Measurements from ENCODE around the gene PRKCD. TPM values are rescaled to one million over a fixed set of nuclear protein-coding genes. Genes with fewer than 3 reads are reported as not detected.

Gene PRKCD
- total RNA-seq, 2 experiments from 2014 or later: 22.0 to 26.5 TPM

DNA sequence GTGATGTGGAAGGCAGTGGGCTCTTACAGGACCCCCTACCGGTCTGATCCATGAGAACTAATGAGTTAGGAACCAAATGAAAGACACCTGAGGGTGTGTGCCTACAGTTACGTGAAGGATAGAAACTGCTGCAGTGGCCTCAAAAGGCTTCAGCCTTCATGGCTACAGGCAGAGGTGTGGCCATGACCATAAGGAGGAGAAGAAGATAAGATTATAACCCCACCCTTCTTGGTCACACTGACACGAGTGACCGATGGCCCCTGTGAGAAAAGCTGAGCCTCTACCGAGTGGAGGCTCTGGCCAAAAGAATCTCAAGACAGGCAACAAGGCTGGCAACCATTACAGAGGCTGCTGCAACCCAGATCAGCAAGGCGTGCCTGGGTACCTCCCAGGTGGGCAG is 37.1 kb upstream of the PRKCD start:
- H3K27me3 Mint-ChIP-seq: no peaks in the 10 kb centered on the region
- H3K4me1 Mint-ChIP-seq: peaks cover 8% of the 10 kb centered on the region
- POLR2A ChIA-PET: no interaction called here
- no peak overlapping the region for H3K4me3 Mint-ChIP-seq
- H3K27ac Mint-ChIP-seq: no peak overlapping the region
- CTCF ChIA-PET: interaction anchor here (0.7 to 2.1 kb wide), 2 partner anchors 11 to 18 kb away, joined by 3 to 8 read pairs; no protein-coding TSS in a partner anchor
- ATAC-seq: no peak
- intact Hi-C loops (cut with DNase I, micrococcal nuclease): no loop called here
- peaks cover 53% of the 10 kb centered on the region for H3K36me3 Mint-ChIP-seq (ENCODE audit: low read depth)
- H3K9me3 Mint-ChIP-seq (ENCODE audit: low read depth): no peaks in the 10 kb centered on the region
- no peak for DNase-seq

DNA sequence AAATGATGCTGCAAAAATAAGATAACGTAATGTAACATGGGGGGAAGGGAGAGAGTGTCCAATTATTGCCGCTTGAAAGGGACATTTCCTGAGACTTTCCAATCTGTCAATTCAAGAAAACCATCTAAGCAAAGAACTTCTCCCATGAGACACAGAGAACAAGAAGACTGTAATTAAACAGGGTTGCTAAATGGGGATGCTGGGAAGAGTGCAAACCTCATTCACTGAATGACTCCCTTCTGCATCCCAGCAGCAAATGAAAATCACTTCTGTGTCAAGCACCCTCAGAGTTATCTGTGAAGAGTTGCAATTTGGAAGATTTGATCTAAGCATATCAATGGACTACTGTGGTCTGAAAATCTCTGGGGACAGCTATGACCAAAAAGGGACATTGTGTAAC is 34.4 kb upstream of the PRKCD start:
- no peaks in the 10 kb centered on the region for H3K9me3 Mint-ChIP-seq (ENCODE audit: low read depth)
- H3K4me3 Mint-ChIP-seq: no peak overlapping the region
- intact Hi-C loops (cut with DNase I, micrococcal nuclease): no loop called here
- peaks cover 40% of the 10 kb centered on the region for H3K36me3 Mint-ChIP-seq (ENCODE audit: low read depth)
- no peaks in the 10 kb centered on the region for H3K27me3 Mint-ChIP-seq
- no peak for DNase-seq
- H3K4me1 Mint-ChIP-seq: peaks cover 22% of the 10 kb centered on the region
- ChIA-PET POLR2A (interaction anchor here (1.0 kb wide), 1 partner anchor 219 kb away, joined by 3 read pairs; no protein-coding TSS in a partner anchor), CTCF (interaction anchor here (5.9 kb wide), 1 partner anchor 10 kb away, joined by 38 read pairs; no protein-coding TSS in a partner anchor)
- no peak for ATAC-seq
- no peak overlapping the region for H3K27ac Mint-ChIP-seq

DNA sequence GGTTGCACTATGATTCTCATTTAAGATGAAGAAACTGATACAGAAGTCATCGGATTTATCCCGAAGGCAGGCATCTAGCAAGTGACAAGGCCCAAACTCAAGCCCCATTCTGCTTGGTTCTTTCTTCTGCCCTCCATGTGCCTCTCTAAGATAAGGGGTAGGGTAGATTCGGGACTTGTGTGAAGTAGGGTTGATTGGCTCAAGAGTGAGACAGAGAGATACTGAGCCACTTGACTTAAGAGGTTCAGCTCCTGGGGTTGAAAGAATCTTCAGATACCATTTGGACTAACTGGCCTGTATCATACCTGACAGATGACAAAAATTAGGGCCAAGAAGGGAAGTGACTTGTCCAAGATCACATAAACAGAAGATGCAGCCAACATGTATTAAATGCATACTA is 31.7 kb upstream of the PRKCD start:
- intact Hi-C loops (cut with DNase I, micrococcal nuclease): no loop called here

DNA sequence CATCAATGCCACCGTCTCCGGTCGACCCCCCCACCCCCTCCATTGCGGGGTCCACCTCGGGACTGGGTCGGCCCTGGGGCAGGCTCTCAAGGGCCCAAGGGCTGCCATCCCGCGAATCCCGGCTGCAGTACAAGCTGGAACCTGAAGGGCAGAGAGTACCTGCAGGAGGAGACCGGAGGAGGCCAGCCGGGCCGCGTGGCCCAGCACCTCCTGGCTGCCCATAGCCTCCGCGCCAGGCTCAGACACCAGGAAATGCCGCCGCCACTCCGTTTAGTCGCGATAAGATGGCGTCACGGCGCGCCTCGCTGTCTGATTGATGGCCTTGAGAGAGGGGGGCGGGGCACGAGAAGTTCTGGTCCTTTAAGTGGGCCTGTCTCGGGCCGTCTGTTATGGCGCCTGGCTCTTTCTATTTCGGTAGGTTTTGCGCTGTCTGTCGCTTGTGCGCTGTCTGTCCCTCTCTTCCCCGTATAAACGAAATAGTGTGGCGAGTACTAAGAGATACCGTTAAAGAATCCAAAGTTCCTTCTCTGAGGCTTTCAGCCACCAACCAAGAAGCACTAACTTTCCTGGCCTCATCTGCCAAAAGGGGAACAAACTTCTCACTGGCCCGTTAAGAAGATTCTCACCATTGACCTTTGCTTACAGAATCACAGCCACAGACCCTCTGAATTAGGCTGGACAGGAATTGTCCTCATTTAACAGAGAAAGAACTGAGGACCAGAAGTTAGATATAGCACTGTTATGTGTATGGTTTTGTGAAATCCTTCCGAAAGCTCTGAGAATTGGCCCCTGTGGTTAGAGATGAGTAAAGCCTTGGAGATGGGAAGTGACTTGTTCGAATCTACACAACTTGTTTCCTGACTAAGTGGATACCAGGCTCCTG is 30.6 kb upstream of the PRKCD start, which contains the start of gene RFT1:
TSS of gene RFT1 (minus strand) at position 257 of the 883 bp plus-strand sequence. CDS start at position 222, 35 bp downstream.
- peak; percentile 93 for ATAC-seq
- POLR2A ChIA-PET: interaction anchor here (0.6 to 0.7 kb wide), 2 partner anchors 18 to 21 kb away, joined by 3 read pairs; no protein-coding TSS in a partner anchor
- Mint-ChIP-seq H3K27ac (peak within 1 kb of the TSS; percentile 95), H3K9me3 (ENCODE audit: low read depth) (no peaks in the 10 kb centered on the region), H3K27me3 (no peaks in the 10 kb centered on the region), H3K36me3 (ENCODE audit: low read depth) (peaks cover 13% of the 10 kb centered on the region), H3K4me1 (peaks cover 22% of the 10 kb centered on the region), H3K4me3 (peak within 1 kb of the TSS; percentile 98)
- CTCF ChIA-PET: interaction anchor here (0.7 to 5.9 kb wide), 9 partner anchors 11 to 66 kb away, joined by 3 to 38 read pairs (median 4); no protein-coding TSS in a partner anchor
- peak; percentile 99 for DNase-seq
- intact Hi-C loops (cut with DNase I, micrococcal nuclease): loop anchor here (1.0 to 10.0 kb wide), 9 partner anchors 16 to 754 kb away; partner anchors contain the start of genes PRKCD (in 2 of the 2), ACTR8 (in 1 of the 2), DCP1A (in 1 of the 2) and STIMATE (in 1 of the 2)

More for the DNA sequence above, 31.7 kb upstream of the PRKCD start:
- Mint-ChIP-seq H3K4me1 (peaks cover 22% of the 10 kb centered on the region), H3K4me3 (peak overlapping the region; percentile 98), H3K27ac (peak overlapping the region; percentile 95), H3K9me3 (ENCODE audit: low read depth) (no peaks in the 10 kb centered on the region), H3K27me3 (no peaks in the 10 kb centered on the region), H3K36me3 (ENCODE audit: low read depth) (peaks cover 21% of the 10 kb centered on the region)
- CTCF ChIA-PET: interaction anchor here (0.5 to 5.9 kb wide), 8 partner anchors 10 to 92 kb away, joined by 3 to 38 read pairs (median 4); no protein-coding TSS in a partner anchor
- DNase-seq (no peak), ATAC-seq (no peak)
- POLR2A ChIA-PET: interaction anchor here (1.1 kb wide), 1 partner anchor 31 kb away, joined by 3 read pairs; no protein-coding TSS in a partner anchor

DNA sequence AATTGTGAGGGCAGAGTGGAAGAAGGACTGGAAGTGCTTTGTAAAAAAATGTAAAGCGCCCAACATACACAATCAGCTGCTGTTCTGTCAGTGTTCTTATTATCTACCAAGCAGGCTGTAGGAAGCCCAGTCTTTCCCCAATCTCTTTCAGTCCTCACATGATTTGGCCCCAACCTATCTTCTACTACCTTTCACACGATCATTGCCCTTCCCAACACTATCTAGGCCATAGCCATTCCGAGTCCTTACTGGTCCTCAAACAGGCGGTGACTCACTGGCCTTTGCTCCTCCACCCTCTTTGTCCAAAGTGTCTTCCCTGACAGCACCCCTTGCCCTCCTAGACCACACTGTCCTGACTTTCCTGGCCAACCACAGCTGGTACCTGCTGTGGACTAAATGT is 29.9 kb upstream of the PRKCD start:
- intact Hi-C loops (cut with DNase I, micrococcal nuclease): loop anchor here (2.0 to 10.0 kb wide), 3 partner anchors 28 to 754 kb away; partner anchors contain the start of genes ACTR8 (in 1 of the 2) and PRKCD (in 1 of the 2)
- POLR2A ChIA-PET: interaction anchor here (0.6 to 0.7 kb wide), 2 partner anchors 19 to 22 kb away, joined by 3 read pairs; no protein-coding TSS in a partner anchor
- Mint-ChIP-seq H3K9me3 (ENCODE audit: low read depth) (no peaks in the 10 kb centered on the region), H3K27me3 (no peaks in the 10 kb centered on the region), H3K4me3 (peak overlapping the region; percentile 98), H3K4me1 (peaks cover 22% of the 10 kb centered on the region), H3K36me3 (ENCODE audit: low read depth) (peaks cover 8% of the 10 kb centered on the region), H3K27ac (peak overlapping the region; percentile 95)
- CTCF ChIA-PET: interaction anchor here (0.7 to 5.9 kb wide), 8 partner anchors 11 to 70 kb away, joined by 3 to 38 read pairs (median 5); no protein-coding TSS in a partner anchor
- ATAC-seq: no peak
- no peak for DNase-seq

DNA sequence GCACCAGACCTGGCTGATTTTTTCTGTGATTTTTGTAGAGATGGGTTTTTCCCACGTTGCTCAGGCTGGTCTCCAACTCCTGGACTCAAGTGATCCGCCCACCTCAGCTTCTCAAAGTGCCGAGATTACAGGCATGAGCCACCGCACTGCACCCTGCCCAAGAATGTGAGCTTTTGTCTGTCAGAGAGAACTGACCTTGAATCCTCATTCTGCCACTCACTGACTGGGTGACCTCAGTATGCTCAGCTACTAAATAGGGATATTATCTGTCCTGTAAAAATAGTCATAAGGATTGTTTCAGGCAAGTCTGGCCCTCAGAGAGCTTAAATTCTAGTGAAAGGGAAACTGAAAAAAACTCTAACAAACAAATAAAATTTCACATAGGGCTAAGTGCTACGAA is 28.7 kb upstream of the PRKCD start:
- ATAC-seq (no peak), DNase-seq (no peak)
- CTCF ChIA-PET: interaction anchor here (0.5 to 5.9 kb wide), 9 partner anchors 12 to 277 kb away, joined by 3 to 69 read pairs (median 4); no protein-coding TSS in a partner anchor
- no peaks in the 10 kb centered on the region for H3K9me3 Mint-ChIP-seq (ENCODE audit: low read depth)
- POLR2A ChIA-PET: no interaction called here
- H3K27ac Mint-ChIP-seq: peak overlapping the region; percentile 19
- no peak overlapping the region for H3K4me3 Mint-ChIP-seq
- no peaks in the 10 kb centered on the region for H3K27me3 Mint-ChIP-seq
- H3K36me3 Mint-ChIP-seq (ENCODE audit: low read depth): peaks cover 2% of the 10 kb centered on the region
- intact Hi-C loops (cut with DNase I, micrococcal nuclease): loop anchor here in 1 of 2 experiments (10.0 kb wide), 1 partner anchor 752 kb away; the partner anchor contains the start of gene ACTR8
- H3K4me1 Mint-ChIP-seq: peaks cover 22% of the 10 kb centered on the region

DNA sequence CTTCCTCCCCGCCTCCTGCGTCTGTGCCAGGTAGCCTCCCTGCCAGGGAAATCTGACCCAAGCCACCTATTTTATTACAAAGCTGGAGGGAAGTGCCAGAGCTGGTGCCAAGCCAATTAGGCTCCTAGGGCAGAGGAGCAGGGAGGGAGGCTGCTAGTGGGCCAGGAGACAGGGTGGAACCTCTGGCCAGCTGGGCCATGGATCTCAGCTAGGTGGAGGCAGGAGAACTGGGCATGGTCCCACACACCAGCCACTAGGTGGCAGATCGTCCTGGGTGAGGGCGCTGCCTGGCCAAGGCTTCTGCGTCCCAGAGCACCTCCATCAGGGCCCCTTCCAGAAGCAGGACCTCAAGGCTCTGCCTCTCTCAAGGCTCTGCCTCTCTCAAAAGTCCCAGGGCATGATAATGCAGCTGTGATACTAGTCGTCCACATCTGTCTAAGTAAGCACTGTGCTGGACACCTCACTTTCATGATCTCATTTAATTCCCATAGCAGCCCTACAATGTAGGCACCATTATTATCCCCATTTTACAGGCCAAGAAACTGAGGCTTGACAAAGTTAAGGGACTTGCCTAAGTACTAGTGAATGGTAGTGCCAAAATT is 26.3 kb upstream of the PRKCD start:
- Mint-ChIP-seq H3K4me1 (peaks cover 9% of the 10 kb centered on the region), H3K27me3 (no peaks in the 10 kb centered on the region), H3K27ac (no peak overlapping the region), H3K36me3 (ENCODE audit: low read depth) (peaks cover 1% of the 10 kb centered on the region), H3K4me3 (no peak overlapping the region), H3K9me3 (ENCODE audit: low read depth) (no peaks in the 10 kb centered on the region)
- intact Hi-C loops (cut with DNase I, micrococcal nuclease): loop anchor here (1.0 to 10.0 kb wide), 2 partner anchors 62 to 750 kb away; partner anchors contain the start of gene ACTR8 (in 1 of the 2)
- ATAC-seq (peak; percentile 68), DNase-seq (peak; percentile 83)
- ChIA-PET CTCF (interaction anchor here (0.6 to 4.9 kb wide), 23 partner anchors 9 to 256 kb away, joined by 3 to 69 read pairs (median 4); partner anchors contain the start of gene PRKCD), POLR2A (interaction anchor here (0.7 to 1.2 kb wide), 2 partner anchors 30 to 60 kb away, joined by 3 read pairs; no protein-coding TSS in a partner anchor)

DNA sequence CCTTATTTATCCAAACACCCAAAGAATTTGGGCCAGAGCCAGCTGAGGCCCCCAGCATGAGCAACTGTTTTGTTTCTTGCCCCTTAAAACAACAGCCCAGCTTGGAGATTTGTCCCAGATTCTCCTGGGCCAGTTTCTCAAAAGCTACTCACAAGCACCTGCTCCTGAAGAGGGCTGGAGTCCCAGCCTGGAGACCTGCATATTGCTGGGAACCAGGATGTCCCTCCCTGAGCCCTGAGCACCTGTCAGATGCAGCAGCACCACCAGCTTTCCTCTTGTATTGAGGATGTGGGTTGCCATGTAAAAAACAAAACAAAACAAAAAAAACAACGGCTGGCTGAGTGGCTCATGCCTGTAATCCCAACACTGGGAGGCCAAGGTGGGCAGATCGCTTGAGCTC is 23.8 kb upstream of the PRKCD start:
- ChIA-PET CTCF (interaction anchor here (0.7 to 1.6 kb wide), 7 partner anchors 8 to 138 kb away, joined by 3 to 5 read pairs (median 3); no protein-coding TSS in a partner anchor), POLR2A (interaction anchor here (0.7 kb wide), 1 partner anchor 18 kb away, joined by 6 read pairs; no protein-coding TSS in a partner anchor)
- Mint-ChIP-seq H3K4me3 (no peak overlapping the region), H3K4me1 (no peaks in the 10 kb centered on the region), H3K27ac (no peak overlapping the region), H3K36me3 (ENCODE audit: low read depth) (no peaks in the 10 kb centered on the region), H3K27me3 (no peaks in the 10 kb centered on the region), H3K9me3 (ENCODE audit: low read depth) (no peaks in the 10 kb centered on the region)
- ATAC-seq: no peak
- no peak for DNase-seq
- intact Hi-C loops (cut with DNase I, micrococcal nuclease): loop anchor here in 1 of 2 experiments (10.0 kb wide), 1 partner anchor 748 kb away; the partner anchor contains the start of gene ACTR8

DNA sequence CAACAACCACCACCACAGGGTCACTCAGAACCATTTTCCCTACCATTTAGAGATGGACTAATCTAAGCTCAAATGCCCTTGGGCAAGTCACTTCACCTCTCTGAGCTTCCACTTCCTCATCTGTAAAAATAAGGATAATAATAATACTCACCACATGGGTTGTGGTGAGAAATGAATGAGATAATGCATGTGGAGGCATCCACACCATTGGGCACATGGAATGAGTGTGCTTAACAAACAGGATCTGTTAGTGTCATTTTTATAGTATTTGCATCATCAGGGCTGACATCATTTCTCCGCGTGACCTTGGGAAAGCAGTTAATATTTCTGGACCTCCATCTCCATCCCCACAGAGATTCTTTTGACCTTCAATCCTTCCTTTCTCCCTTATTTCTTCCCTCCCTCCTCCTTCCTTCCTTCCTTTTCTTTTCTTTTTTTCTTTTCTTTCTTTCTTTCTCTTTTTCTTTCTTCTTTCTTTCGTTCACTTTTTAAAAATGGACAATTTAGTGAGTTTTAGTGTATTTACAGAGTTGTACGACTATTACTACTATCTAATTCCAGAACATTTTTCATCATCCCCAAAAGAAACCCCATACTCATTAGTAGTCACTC is 23.1 kb upstream of the PRKCD start:
- Mint-ChIP-seq H3K36me3 (ENCODE audit: low read depth) (no peaks in the 10 kb centered on the region), H3K9me3 (ENCODE audit: low read depth) (no peaks in the 10 kb centered on the region), H3K4me1 (no peaks in the 10 kb centered on the region), H3K27me3 (no peaks in the 10 kb centered on the region), H3K27ac (no peak overlapping the region), H3K4me3 (no peak overlapping the region)
- intact Hi-C loops (cut with DNase I, micrococcal nuclease): loop anchor here in 1 of 2 experiments (10.0 kb wide), 1 partner anchor 747 kb away; the partner anchor contains the start of gene ACTR8
- ChIA-PET CTCF (interaction anchor here (0.7 to 1.6 kb wide), 4 partner anchors 11 to 113 kb away, joined by 3 to 5 read pairs (median 4); no protein-coding TSS in a partner anchor), POLR2A (interaction anchor here (0.7 kb wide), 1 partner anchor 19 kb away, joined by 6 read pairs; no protein-coding TSS in a partner anchor)
- ATAC-seq (no peak), DNase-seq (no peak)

Measured in activated CD4-positive, alpha-beta T cell treated with anti-CD3 and anti-CD28 coated beads for 36 hours (primary cell).